ENCODE data around the gene GIPC3.
A peak's percentile ranks its signal among the peaks of the same experiment; 100 is the strongest.

Gene GIPC3, protein sequence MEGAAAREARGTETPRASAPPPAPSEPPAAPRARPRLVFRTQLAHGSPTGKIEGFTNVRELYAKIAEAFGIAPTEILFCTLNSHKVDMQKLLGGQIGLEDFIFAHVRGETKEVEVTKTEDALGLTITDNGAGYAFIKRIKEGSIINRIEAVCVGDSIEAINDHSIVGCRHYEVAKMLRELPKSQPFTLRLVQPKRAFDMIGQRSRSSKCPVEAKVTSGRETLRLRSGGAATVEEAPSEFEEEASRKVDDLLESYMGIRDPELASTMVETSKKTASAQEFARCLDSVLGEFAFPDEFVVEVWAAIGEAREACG

DNA sequence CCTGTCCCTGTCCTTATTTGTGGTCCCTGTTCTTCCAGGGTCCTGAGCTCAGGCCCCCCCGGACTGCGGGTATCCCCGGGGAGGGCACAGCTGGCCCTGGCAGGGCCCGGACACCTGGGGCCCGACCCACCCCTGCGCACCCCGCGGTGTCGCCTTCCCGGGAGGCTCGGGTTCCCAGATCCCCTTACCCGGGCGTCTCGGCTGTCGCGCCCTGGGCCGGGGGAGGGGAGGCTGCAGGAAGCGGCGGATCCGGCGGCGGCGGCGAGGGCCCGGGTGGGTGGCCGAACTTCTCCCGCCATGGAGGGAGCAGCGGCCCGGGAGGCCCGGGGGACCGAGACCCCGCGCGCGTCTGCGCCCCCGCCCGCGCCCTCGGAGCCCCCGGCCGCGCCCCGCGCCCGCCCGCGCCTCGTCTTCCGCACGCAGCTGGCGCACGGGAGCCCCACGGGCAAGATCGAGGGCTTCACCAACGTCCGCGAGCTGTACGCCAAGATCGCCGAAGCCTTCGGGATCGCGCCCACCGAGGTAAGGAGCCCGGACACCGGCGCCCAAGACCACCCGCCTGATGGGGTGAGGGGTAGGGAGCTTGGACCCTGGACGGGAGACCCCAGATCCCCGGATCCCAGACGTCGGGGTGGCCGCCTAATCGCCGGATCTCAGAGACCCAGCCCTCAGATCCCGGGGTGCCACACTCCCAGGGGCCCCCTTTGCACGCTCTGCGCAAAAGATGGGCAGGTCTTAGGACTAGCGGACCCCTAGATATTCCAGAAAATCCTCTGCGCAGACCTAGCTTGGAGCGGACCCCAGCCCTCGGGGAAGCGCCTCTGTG is at the start of gene GIPC3:
Gene GIPC3, plus strand, starts transcription at position 178 of the 826 bp plus-strand sequence. Its CDS starts 120 bp downstream, at position 298.
- DNase-seq (ENCODE audit: insufficient read length, low spot score), result no peak
- FAIRE-seq, result no peak

DNA sequence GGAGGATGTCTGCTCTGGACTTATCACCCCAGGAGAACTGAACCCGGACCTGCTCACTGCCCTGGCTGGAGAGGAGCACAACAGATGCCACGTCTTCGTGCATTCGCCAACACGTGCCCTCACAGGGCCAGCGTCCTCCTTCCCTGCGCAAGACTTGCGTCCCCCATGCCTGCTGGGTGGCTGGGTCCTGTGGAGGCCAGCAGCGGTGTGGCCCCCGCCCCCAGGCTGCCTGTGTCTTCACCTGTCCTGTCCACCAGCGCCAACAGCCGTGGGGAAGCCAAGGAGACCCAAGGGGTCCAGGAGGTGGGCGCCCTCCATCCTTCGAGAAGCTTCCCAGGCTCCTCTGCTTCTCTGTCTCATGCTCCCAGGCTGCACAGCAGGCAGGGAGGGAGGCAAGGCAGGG is 49.7 kb upstream of the GIPC3 start:
- FAIRE-seq, result no peak

DNA sequence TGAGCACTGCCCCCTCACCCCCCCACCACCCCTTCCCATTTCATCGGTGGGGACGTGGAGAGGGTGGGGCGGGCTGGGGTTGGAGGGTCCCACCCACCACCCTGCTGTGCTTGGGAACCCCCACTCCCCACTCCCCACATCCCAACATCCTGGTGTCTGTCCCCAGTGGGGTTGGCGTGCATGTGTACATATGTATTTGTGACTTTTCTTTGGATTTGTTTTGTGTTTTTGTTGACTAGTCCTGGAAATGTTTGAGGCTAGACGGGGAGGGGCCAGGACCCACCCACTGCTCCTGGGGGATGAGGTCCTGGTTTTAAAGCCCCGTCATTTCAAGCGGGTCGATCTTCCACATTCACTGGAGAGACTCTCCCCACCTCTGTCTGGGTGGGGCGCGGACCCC is 49.3 kb upstream of the GIPC3 start:
- DNase-seq (ENCODE audit: insufficient read length, low spot score) (no peak), FAIRE-seq (no peak)

More for the DNA sequence above, 49.7 kb upstream of the GIPC3 start:
- DNase-seq (ENCODE audit: insufficient read length, low spot score), result no peak

DNA sequence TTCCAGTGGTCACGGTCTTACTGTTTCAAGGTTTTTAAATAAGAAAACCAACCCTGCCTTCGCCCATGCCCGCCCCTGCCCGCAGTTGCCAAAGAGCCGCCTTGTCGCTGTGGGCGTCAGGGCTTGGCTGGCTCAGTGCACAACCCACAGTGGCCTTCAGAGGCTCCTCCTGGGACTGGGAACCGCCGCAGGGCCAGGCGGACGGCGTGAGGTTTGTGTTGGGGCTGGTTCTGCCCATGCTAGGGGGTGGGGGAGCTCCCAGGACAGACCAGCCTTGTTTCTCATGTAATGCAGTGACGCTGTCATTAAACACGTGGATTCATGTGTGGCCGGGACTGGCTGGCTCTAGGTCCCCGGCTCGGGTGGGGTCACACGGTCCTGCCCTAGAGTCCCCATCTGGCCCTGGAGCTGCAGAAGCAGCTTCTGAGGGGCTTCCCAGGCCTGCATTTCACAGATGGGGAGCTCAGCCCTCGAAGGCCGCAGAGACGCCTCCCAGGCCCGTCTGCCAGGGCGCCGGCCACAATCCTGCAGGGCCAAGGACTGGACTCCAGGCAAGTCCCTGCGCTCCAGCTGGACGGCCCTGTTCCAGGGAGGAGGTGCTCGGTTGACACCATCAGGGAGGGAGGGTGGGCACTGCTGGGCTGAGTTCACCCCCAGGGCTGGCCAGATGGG is 48.7 kb upstream of the GIPC3 start:
- FAIRE-seq (no peak), DNase-seq (ENCODE audit: insufficient read length, low spot score) (no peak)

DNA sequence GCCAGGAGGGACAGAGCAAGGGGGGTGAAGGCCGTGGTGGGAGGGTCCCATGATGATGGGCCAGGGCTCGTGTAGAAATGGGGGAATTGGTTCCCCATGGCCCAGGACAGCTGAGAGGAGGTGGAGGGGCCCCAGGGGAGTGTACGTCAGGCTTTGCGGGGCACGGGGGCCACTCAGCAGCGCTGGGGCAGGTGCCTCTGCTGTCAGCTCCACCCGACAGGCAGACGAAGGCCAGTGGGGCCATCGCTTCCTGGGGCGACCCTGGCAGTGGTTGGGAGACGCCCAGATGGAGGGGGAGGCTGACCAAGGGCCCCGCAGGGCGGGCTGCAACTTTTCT is 48.2 kb upstream of the GIPC3 start:
- FAIRE-seq (no peak), DNase-seq (ENCODE audit: insufficient read length, low spot score) (no peak)

DNA sequence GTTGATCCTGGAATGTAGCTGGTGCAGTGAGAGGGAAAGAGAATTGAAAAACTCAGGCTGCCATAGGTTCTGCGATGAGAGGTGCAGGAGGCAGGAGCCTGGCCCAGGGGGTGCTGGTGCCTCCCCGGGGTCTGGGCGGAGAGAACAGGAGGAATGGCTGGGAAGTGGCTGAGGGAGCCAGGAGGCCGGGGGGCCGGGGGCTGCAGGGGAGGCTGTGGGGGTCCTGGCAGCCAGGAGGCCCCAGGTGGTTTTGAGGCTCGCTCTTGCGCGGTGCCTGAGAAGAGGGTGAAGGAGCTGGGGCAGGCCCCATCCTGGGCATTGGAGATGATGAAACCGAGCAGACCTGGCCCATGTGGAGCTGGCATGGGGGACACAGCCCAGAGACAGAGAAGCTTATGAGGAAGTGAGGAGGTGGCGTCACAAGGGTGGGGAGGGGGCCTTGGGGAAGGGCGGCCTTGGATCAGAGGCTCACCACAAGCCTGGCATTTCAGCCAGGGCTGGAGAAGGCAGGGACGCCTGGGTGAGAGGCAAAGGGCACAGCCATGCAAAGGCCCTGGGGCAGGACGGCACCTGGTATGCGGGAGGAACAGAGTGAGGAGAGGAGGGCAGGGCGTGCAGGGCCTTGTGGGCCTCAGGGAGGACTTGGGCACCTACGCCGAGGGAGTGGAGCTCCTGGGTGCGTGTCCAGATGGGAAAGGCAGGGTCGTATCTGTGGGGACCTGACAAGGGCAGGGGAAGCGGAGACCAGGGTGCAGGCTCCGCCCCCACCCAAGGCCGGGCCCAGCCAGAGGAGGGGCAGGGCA is 47.6 kb upstream of the GIPC3 start:
- DNase-seq (ENCODE audit: insufficient read length, low spot score) (no peak), FAIRE-seq (no peak)

DNA sequence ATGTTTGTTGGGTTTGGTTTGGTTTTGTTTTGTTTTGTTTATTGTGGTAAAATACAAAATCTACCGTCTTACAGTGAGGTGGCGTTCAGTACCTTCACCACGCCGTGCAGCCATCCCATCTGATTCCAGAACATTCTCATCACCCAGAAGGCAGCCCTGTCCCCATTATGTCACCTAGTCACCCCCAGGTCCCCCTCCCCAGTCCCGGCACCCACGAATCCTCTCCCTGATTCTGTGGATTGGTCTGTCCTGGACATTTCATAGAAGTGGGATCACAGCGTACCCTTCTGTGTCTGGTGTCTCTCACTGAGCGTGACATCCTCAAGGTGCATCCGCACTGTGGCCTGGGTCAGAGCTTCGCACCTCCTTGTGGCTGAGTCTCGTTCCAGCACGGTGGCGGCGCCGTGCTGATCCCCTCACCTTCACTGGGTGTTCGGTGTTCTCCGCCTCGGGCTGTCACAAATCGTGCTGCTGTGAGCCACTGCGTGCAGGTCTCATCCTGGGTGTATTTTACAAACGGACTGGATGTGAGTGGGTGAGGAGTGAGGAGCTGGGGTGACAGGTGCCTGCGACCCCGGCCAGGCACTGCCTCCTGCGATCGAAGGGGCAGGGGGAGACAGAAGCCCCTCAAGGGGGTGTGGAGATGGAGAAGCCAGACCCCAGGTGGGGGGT is 46.9 kb upstream of the GIPC3 start:
- FAIRE-seq (no peak), DNase-seq (ENCODE audit: insufficient read length, low spot score) (no peak)

DNA sequence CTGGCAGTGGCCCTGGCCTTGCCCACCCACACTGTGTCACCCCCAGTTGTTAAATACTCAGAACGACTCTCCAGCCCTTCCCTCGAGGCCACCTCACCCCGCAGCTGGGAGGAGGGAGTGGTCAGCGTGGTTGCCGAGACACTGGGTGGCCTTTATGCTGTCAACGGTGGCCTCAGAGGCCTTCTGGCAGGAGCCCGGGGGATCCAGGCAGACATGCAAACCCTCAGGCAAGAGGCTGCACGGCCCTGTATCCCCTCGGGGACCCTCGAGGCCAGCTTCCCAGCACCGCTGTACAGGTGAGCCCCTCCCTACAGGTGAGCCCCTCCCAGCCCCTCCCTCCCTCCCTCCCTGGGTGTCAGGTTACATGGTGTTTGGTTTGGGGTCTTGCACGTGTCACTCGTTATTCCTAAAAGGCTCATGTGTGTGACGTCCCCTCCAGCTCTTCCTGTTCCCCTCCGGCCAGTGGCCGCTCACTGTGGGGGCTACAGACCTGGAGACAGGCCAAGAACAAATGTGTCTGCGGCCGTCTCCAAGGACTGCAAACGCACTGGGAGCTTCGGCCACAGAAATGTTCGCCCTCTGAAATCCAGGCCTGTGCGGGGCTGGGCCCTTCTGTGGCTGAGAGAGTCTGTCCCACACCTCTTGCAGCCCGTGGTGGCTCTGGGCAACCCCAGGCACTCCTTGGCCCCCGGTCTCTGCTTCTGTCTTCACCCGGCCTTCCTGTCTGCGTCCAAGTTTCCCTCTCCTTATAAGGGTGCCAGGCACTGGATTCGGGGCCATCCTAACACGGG is 46.1 kb upstream of the GIPC3 start, which contains the start of gene TEKTIP1:
Gene TEKTIP1, plus strand, starts transcription at position 210 of the 791 bp plus-strand sequence. Its CDS starts 4 bp downstream, at position 214.
- FAIRE-seq, result no peak
- DNase-seq (ENCODE audit: insufficient read length, low spot score), result no peak

DNA sequence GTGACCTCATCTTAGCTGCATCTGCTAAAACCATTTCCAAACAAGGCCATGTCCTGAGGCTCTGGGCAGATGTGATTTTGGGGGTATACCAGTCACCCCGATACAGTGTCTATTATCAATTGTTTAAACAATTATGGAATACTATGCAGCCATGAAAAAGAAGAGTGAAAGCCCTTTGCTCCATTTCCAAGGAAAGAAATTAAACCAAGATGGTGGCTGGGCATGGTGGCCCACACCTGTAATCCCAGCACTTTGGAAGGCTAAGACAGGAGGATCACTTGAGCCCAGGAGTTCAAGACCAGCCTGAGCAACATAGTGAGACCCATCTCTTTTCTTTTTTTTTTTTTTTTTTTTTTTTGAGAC is 45.5 kb upstream of the GIPC3 start:
- FAIRE-seq, result no peak

DNA sequence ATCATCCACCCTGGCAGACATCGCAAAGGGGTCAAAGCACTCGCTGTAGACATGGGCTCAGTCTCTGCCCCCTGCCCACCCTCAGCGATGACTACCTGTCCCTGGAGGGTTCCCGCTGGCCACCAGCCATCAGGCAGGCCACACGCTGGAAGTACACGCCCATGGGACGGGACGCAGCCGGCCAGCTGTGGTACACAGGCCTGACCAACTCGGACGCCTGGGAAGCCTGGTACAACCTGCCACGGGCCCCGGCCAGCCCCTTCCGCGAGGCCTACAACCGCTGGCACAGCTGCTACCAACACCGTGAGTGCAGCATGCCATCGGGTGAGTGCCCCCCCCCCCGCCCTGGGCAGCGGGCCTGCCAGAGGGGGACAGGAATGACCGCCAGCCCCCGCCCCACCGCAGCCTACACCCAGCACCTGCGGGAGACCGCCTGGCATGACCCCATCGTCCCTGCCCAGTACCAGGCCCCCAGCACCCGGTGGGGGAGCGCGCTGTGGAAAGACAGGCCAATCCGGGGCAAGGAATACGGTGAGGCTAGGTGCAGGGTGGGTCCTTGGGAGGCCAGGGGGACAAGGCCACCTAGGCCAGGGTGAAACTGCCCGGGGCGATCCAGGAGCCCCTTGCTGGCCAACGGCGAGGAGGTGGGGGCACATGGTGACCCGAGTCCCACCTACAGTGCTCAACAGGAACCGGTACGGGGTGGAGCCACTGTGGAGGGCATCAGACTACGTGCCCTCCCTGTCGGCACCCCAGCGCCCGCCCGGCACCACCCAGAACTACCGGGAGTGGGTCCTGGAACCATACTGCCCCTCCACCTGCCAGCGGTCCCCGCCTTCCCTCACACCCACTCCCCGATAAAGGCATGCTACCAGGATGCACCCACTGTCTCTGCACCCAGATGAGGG is 41.9 kb upstream of the GIPC3 start:
- no peak for FAIRE-seq

More for the DNA sequence above, 45.5 kb upstream of the GIPC3 start:
- DNase-seq (ENCODE audit: insufficient read length, low spot score), result no peak

DNA sequence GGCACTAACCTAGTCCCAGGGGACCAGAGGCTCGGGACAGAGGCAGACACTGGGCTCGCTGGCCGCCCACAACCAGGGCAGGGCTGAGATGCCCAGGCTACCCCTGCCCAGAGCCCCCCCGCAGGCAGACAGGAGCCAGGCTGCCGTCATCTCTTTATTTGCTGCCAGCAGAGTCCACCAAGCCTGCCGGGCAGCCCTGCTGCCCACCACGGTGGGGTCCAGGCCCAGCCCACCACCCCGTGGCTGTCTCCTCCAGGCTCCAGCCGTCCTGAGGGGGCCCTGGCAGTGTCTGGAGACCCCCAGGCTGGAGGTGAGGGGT is 41.3 kb upstream of the GIPC3 start:
- DNase-seq (ENCODE audit: insufficient read length, low spot score) (no peak), FAIRE-seq (no peak)

More for the DNA sequence above, 41.9 kb upstream of the GIPC3 start:
- no peak for DNase-seq (ENCODE audit: insufficient read length, low spot score)

DNA sequence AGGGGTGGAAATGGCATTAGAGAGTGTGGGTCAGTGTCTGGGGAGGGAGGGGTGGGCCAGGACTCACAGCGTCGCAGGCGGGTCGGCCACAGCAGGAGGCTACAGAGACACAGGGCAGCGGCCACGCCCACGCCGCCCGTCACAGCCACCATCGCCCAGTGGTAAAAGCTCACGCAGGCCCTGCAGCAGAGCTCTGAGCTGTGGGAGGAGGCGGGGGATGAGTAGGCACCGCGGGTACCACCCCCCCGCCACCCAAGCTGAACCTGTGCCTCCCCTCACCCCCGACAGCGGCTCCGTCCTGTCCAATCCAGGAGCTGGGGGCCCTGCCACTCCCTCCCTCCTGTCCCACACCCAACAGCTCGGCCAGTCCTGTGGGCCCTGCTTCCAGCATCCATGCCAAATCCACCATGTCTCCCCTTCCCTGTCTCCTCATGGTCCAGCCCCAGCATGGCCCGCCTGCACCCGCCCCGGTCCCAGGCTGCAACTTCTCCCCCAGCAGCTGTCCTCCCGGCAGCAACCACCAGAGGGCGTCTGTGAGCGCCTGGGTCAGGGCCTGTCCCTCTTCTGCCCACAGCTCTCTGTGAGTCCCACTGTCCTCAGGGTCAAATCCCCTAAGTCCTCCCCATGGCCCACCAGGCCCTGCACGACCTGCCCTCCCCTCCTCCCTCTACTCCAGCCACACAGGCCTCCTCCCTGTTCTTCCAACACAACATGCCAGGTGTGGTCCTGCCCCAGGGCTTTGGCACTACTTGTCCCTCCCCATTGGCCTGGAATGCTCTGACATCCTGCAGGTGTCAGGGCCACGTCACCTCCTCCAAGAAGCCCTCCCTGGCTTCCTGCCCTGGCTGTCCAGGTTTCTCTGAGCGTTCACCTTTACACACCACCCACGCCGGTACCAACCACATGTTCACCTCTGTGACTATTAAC is 40.3 kb upstream of the GIPC3 start:
- peak; percentile 89 for FAIRE-seq
- DNase-seq (ENCODE audit: insufficient read length, low spot score), result peak; percentile 93

DNA sequence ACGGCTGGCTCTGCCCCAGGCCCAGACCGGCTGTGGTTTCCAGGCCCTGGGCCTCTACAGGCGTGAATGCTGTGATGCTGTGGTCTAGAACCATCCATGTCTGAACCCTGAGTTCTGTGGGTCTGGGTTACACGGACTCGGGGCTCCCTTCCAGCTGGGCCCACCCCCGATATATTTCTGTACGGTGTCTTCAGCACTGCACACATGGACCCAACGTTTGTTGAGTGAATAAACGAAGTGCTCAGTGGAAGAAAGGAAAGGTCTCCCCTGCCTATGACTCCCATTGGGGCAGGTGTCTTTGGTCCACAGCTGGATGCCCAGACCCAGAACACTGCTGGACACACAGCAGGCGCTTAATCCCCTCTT is 39.6 kb upstream of the GIPC3 start:
- no peak for DNase-seq (ENCODE audit: insufficient read length, low spot score)

DNA sequence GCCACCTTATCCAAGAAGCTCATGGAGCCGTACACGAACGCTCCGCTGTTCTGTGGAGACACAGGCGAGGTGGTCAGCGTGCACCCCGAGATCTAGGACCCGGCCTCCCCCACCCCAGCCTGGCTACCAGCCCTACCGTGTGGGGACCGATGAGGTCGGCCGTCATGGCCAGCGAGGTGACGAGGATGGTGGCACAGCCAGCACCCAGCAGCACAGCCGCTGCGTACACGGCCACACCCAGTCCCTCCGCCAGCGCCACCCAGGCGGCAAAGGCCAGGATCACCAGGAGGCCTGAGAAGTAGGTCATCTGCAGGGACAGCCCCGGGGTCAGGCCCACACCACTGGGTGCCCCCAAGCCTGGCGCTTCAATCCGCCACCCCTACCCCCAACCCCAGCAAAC is 39.2 kb upstream of the GIPC3 start:
- DNase-seq (ENCODE audit: insufficient read length, low spot score) (no peak), FAIRE-seq (no peak)

More for the DNA sequence above, 39.6 kb upstream of the GIPC3 start:
- no peak for FAIRE-seq

DNA sequence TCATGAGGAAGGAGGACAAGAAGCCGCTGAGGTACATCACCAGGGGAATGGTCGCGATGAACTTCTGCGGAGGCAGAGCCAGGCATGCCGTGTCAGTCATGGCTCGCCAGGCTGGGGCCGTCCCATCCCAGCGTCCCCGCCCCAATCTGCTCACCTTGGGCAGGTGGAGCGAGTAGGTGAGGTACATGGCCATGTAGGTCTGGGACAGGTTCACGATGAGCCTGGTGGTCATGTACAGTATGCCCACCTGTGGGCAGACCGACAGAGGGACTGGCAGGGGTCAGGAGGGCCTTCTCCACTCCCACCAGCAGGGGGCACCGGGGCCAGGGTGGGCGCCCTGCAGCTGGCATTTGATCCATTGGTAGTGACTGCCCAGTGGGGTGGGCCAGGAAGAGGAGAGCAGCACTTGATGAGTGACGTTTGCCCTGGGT is 38.0 kb upstream of the GIPC3 start:
- DNase-seq (ENCODE audit: insufficient read length, low spot score) (no peak), FAIRE-seq (no peak)

DNA sequence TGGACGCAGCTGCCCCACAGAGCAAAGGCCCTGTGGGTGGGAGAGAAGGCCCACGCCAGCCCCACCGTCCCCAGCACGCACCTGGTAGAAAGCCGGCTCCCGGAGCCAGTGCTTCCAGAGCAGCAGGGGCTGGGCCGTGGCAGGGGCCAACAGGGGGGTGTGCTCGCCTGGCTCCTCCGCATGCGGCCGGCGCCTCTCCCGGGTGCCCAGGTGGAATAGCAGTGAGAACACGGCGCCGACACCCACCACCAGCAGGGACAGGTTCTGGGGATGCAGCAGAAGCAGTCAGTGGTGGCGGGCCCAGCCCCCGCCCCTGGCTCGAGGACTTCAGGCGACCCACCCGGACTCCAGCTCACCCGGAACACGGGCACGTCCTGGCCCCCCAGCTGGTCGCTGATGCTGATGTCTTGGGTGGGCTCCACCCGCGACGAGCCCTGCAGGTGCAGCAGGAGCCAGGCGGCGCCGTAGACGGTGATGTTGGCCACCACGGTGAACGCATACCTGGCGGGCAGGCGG is 37.5 kb upstream of the GIPC3 start:
- no peak for DNase-seq (ENCODE audit: insufficient read length, low spot score)
- no peak for FAIRE-seq

DNA sequence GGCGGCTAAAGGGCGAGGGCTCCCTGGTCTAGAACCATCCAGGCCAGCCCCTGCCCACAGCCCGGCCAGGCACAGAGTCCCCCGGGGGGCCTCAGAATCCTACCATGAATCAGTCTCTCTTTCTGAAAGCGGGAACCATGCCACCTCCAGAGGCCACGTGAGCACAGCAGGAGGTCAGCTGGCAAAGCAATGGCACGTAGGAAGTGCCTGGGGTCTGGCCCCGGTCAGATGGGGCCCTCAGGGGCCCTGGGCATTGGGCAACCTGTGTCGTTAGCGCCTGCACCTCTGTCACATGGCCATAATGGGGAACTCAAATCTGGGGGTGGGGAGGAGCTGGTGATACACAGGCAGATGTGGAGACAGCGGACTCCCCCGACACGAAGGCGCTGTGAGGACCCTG is 36.7 kb upstream of the GIPC3 start:
- FAIRE-seq (no peak), DNase-seq (ENCODE audit: insufficient read length, low spot score) (no peak)

Measured in GM19239 (cell line).